Choroid plexus epithelial cell (primary cell): ENCODE measurements around the gene SH3BP1.
A peak's percentile ranks its signal among the peaks of the same experiment; 100 is the strongest.

Experiments used
- DNase-seq: peaks from one replicate; pipeline ENCODE4 v3.0.0-alpha.2; 2010; ENCODE audit warnings: low read depth
- H3K4me3 ChIP-seq: 2 replicates; pipeline ENCODE4 v1.5.1; 2011; ENCODE audit warnings: low read depth, mild to moderate bottlenecking, control low read depth, low read length, moderate library complexity
- TF ChIP-seq, protein P1 (sequence below): conservative IDR thresholded peaks from 2 replicates; pipeline ENCODE4 v1.5.1; 2011; ENCODE audit warnings: low read depth, mild to moderate bottlenecking, control low read depth, inconsistent platforms, low read length, moderate library complexity

The SH3BP1 gene

DNA sequence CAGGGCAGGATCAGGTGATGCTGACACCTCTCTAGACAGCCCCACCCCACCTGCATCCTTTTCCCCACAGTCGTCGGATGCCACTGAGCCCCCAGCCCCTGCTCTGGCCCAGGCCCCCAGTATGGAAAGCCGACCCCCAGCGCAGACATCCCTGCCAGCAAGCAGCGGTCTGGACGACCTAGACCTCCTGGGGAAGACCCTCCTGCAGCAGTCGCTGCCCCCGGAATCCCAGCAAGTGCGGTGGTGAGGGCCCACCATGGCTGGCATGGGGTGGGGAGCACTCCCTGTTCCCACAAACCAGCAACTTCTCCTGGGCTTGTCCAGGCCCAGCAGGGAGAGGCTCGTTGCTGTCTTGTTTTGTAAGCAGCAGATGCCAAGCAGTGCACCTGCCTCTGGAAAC, 9.5 kb upstream of the SH3BP1 start:
- H3K4me3 ChIP-seq: no peak overlapping the region
- TF ChIP-seq, protein P1, sequence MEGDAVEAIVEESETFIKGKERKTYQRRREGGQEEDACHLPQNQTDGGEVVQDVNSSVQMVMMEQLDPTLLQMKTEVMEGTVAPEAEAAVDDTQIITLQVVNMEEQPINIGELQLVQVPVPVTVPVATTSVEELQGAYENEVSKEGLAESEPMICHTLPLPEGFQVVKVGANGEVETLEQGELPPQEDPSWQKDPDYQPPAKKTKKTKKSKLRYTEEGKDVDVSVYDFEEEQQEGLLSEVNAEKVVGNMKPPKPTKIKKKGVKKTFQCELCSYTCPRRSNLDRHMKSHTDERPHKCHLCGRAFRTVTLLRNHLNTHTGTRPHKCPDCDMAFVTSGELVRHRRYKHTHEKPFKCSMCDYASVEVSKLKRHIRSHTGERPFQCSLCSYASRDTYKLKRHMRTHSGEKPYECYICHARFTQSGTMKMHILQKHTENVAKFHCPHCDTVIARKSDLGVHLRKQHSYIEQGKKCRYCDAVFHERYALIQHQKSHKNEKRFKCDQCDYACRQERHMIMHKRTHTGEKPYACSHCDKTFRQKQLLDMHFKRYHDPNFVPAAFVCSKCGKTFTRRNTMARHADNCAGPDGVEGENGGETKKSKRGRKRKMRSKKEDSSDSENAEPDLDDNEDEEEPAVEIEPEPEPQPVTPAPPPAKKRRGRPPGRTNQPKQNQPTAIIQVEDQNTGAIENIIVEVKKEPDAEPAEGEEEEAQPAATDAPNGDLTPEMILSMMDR: no peak
- no peak for DNase-seq

DNA sequence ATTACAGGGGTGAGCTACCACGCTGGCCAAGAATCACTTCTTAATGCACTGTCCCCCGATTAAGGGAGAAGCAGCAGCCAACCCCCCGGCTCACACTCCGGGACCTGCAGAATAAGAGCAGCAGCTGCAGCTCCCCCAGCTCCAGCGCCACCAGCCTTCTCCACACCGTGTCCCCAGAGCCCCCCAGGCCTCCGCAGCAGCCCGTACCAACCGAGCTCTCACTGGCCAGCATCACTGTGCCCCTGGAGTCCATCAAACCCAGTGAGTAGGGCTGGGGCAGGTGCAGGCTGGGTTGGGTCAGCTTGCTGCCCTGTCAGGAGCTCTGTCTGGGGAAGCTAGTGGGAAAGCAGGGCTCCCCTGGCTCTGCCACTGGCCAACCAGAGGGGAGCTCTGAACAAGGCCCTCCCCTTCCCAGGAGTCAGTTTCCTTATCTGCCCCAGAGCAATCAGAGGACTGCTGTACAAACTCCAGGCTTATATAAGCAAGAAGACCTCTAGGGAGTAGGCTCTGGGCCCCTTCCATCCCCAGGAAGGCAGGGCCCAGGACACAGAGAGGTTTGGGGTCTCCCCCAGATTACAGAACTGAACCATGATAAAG, 8.5 kb upstream of the SH3BP1 start:
- H3K4me3 ChIP-seq: no peak overlapping the region
- DNase-seq: peak; percentile 42
- TF ChIP-seq, protein P1: no peak

DNA sequence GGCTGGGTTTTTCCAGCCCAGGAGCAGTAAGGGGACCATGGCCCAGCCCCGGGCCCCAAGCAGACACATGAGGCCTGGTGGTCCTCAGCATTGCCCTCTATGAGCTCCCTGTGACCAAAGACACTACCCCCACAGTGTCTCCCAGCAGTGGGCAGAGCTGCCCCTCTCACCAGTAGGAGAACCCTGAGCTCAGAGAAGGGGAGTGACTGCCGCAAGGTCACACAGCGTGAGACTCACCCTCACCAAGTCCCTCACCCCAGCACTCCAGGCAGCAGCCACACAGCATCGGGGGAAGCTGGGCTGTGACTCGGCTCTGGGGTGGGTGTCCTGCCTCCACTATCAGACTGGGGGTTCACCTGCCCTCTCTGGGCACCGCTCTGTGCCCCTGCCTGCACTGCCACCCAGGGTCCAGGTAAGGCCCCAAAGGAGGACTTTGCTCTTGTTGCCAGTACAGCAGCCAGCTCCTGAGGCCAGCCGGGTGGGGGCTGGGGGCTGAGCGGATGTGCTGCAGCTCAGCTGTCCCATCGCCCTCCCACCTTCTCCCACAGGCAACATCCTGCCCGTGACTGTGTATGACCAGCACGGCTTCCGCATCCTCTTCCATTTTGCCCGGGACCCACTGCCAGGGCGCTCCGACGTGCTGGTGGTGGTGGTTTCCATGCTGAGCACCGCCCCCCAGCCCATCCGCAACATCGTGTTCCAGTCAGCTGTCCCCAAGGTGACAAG, 7.9 kb upstream of the SH3BP1 start:
- DNase-seq: no peak
- no peak overlapping the region for H3K4me3 ChIP-seq
- TF ChIP-seq, protein P1: no peak

DNA sequence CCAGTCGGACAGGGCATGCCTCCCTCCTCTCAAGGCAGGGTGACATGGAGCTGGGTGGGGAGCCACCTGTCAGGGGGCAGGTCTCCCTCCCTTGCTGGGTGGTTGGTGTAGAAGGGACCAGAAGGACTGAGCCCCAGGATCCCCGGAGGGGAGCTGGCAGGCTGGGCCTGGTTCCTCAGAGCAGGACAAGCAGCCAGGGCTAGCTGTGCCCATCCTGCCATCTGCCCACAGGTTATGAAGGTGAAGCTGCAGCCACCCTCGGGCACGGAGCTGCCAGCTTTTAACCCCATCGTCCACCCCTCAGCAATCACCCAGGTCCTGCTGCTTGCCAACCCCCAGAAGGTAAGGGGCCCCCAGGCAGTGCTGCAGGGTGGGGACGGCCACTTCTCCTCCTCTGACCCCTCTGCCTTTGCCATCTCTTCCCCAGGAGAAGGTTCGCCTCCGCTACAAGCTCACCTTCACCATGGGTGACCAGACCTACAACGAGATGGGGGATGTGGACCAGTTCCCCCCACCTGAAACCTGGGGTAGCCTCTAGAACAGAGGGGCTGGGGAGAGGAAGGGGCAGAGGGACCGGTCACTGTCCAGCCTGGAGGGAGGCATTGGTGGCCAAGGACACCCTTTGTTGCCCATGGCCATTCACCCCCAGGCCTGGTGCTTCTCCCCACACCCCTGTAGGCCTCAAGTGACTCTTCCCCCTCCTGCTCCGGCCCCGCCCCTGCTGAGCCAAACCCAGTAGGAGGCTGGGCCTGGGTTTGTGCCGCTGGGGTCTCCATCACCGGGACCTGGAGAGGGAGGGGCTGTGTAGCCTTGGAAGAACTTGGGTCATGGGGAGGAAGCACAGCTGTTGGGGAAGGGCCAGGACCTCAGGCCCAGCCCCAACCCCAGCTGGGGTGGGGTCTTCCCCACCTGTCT, 7.0 kb upstream of the SH3BP1 start:
- H3K4me3 ChIP-seq: no peak overlapping the region
- TF ChIP-seq, protein P1: no peak
- no peak for DNase-seq

DNA sequence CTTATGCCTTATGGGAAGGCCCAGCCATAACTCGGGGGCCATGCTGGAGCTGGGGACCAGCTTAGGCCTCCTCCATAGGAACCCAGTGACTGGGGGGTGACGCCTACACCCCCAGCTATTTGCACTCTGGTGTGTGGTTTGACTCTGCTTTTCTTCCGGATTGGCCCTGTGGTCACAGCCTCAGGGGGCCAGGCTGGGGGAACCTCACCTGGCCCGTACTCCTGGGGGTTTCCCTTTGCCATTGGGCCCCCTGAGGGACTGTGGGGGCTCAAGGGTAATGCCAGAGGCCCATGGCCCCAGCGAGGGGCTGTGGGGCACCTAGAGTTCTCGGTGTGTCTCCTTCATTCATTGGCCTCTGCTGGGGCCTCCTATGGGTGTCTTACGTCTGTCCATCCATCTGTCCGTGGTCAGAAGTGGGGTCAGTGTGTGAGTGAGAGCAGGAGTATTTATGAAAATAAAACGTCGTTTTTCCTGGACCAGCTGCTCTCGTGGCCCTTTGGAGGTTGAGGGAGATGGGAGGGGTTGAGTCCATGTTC, 6.3 kb upstream of the SH3BP1 start:
- DNase-seq: no peak
- no peak overlapping the region for H3K4me3 ChIP-seq
- TF ChIP-seq, protein P1: no peak

DNA sequence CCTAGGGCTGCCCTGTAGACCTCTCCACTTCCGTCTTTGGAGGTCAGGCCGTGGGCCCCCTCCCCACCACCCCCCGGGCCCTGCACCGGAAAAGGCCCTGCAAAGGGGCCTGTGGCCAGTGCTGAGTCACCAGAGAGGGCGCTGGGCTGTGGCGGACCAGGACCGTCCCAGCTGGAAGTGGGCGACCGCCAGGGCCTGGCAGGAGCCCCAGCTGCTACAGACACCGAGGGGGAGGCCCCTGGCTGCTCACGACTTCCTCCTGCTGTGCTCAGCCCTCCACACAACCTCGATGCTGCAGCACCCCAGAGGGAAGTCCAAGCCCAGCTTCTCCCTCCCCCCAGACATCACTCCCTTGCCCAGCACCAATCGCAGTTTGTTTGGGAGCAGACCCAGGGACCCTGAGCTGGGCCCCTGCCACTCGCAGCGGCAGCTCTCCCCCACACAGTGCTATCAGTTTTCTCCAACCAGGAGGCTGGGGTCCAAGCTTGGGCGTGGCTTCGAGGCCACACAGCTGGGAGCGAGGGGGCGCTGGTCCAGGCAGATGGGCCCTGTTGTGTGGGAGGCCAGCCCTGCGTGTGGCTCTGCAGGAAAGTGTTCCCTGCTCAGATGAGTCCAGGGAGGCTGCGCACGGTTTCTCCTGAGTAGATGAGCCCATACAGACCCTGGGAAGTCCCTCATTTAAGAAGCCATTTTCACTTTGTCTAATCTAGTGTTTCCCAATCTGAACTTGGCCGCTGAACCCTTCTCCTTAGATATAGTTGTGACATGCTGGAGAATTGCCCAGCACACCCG, 5.6 kb upstream of the SH3BP1 start:
- H3K4me3 ChIP-seq: peak overlapping the region; percentile 20
- peak; percentile 97 for DNase-seq
- TF ChIP-seq, protein P1: peak; percentile 31
